ENCODE measurements around the gene RPS18. TPM values are rescaled to one million over a fixed set of nuclear protein-coding genes. Genes with fewer than 3 reads are reported as not detected.

Gene RPS18
- total and polyA plus RNA-seq, 9 of the 15 experiments (the other 6 are each of a cell fraction or from before 2014, with no cell fraction given) = 5,023 to 17,516 (median 8,131) TPM

DNA sequence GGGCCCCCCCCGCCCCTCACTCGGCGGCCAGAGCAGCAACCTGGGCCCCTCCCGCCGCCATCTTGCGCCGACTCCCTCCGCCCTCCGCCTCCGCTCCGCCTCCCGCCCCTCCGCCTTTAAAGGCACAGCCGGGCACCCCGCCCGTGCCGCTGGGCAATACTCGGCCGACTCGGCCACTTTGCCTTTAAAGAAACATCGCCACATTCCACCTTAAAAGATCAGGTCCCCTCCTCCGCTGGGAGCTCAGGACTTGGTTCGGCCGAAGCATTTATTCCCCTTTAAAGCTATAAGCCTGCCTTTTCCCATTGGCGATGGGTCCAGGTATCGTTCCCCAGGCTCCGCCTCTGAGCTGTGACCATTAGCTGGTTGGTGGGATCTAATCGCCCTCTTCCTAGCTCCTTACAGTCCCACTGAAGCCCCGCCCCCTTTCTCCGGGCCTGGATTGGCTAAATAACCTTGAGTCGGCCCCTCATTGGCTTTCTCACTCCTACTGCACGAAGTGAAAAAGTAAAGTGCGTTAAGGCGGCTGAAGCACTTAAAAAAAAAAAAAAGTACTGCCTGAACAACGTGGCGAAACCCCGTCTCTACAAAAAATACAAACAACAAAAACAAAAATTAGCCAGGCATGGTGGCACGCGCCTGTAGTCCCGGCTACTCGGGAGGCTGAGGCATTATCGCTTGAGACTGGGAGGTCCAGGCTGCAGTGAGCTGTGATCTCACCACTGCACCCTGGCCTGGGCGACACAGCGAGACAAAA lies 46.0 kb downstream of the RPS18 start, which contains the start of gene ZBTB22 (continued):
- TF ChIP-seq, protein P1, sequence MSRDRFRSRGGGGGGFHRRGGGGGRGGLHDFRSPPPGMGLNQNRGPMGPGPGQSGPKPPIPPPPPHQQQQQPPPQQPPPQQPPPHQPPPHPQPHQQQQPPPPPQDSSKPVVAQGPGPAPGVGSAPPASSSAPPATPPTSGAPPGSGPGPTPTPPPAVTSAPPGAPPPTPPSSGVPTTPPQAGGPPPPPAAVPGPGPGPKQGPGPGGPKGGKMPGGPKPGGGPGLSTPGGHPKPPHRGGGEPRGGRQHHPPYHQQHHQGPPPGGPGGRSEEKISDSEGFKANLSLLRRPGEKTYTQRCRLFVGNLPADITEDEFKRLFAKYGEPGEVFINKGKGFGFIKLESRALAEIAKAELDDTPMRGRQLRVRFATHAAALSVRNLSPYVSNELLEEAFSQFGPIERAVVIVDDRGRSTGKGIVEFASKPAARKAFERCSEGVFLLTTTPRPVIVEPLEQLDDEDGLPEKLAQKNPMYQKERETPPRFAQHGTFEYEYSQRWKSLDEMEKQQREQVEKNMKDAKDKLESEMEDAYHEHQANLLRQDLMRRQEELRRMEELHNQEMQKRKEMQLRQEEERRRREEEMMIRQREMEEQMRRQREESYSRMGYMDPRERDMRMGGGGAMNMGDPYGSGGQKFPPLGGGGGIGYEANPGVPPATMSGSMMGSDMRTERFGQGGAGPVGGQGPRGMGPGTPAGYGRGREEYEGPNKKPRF (IDR thresholded peaks at IDR 0.05; ENCODE audit: low read depth, low read length) = no peak
- TF ChIP-seq OTX1 (CRISPR knock-in tag; IDR thresholded peaks at IDR 0.05) (no peak), FOS (IDR thresholded peaks at IDR 0.05; ENCODE audit: extremely low read depth, insufficient read length) (peak; percentile 76), ZNF830 (CRISPR knock-in tag; IDR thresholded peaks at IDR 0.05) (no peak), NFE2 (IDR thresholded peaks at IDR 0.05; ENCODE audit: low read depth) (peak; percentile 23; the same call in 1 of the 2 replicates), PML (IDR thresholded peaks at IDR 0.05; ENCODE audit: low read length) (no peak; the same call in 1 of the 2 replicates), TBL1XR1 (IDR thresholded peaks at IDR 0.05; ENCODE audit: low read length in 2 of 2) (no peak), RBM25 (IDR thresholded peaks at IDR 0.05; ENCODE audit: low read depth, low read length, severe bottlenecking) (peak; percentile 13), DACH1 (IDR thresholded peaks at IDR 0.05; ENCODE audit: partially characterized antibody) (no peak), TFAM (CRISPR knock-in tag; conservative IDR thresholded peaks at IDR 0.05) (no peak), KLF1 (tag; IDR thresholded peaks at IDR 0.05) (no peak), TARDBP (IDR thresholded peaks at IDR 0.05) (no peak), XRCC5 (IDR thresholded peaks at IDR 0.05; ENCODE audit: low read depth, low read length) (peak; percentile 32; the same call in 1 of the 2 replicates), ARID1B (IDR thresholded peaks at IDR 0.05) (peak; percentile 60), MEF2A (IDR thresholded peaks at IDR 0.05; ENCODE audit: control insufficient read depth, low read depth, low read length) (no peak), MTA1 (IDR thresholded peaks at IDR 0.05; ENCODE audit: borderline replicate concordance) (no peak), GATA2 (CRISPR knock-in tag; IDR thresholded peaks at IDR 0.05) (no peak), NFE2L1 (tag; IDR thresholded peaks at IDR 0.05; ENCODE audit: borderline replicate concordance, low read depth) (no peak), ASH1L (IDR thresholded peaks at IDR 0.05; ENCODE audit: borderline replicate concordance, low read depth, partially characterized antibody) (peak; percentile 80), ZNF311 (CRISPR knock-in tag; IDR thresholded peaks at IDR 0.05) (no peak), ZNF224 (CRISPR knock-in tag; IDR thresholded peaks at IDR 0.05) (no peak), SRSF3 (IDR thresholded peaks at IDR 0.05; ENCODE audit: insufficient read depth, low read length) (no peak)
- TF ChIP-seq, protein P2, sequence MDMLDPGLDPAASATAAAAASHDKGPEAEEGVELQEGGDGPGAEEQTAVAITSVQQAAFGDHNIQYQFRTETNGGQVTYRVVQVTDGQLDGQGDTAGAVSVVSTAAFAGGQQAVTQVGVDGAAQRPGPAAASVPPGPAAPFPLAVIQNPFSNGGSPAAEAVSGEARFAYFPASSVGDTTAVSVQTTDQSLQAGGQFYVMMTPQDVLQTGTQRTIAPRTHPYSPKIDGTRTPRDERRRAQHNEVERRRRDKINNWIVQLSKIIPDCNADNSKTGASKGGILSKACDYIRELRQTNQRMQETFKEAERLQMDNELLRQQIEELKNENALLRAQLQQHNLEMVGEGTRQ (CRISPR knock-in tag; IDR thresholded peaks at IDR 0.05) = no peak
- TF ChIP-seq, protein P3, sequence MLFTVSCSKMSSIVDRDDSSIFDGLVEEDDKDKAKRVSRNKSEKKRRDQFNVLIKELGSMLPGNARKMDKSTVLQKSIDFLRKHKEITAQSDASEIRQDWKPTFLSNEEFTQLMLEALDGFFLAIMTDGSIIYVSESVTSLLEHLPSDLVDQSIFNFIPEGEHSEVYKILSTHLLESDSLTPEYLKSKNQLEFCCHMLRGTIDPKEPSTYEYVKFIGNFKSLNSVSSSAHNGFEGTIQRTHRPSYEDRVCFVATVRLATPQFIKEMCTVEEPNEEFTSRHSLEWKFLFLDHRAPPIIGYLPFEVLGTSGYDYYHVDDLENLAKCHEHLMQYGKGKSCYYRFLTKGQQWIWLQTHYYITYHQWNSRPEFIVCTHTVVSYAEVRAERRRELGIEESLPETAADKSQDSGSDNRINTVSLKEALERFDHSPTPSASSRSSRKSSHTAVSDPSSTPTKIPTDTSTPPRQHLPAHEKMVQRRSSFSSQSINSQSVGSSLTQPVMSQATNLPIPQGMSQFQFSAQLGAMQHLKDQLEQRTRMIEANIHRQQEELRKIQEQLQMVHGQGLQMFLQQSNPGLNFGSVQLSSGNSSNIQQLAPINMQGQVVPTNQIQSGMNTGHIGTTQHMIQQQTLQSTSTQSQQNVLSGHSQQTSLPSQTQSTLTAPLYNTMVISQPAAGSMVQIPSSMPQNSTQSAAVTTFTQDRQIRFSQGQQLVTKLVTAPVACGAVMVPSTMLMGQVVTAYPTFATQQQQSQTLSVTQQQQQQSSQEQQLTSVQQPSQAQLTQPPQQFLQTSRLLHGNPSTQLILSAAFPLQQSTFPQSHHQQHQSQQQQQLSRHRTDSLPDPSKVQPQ (CRISPR knock-in tag; IDR thresholded peaks at IDR 0.05; ENCODE audit: borderline replicate concordance) = no peak

Data from K562 (cell line).